GM12801 (cell line): Measurements from ENCODE around the gene SLC1A7.

Source experiments
- CTCF ChIP-seq: IDR thresholded peaks from one replicate; pipeline ENCODE4 v1.5.1; 2011; ENCODE audit warnings: control low read depth; ENCODE audit not compliant: insufficient read length; ENCODE audit errors: extremely low read depth

The SLC1A7 gene

GRCh38 chr1:53139951-53140361, 2.5 kb downstream of the SLC1A7 start:
- TF ChIP-seq CTCF: no peak

GRCh38 chr1:53138991-53139884, 3.2 kb downstream of the SLC1A7 start:
- no peak for TF ChIP-seq CTCF

GRCh38 chr1:53137729-53138128, 4.7 kb downstream of the SLC1A7 start:
- TF ChIP-seq CTCF: no peak

- no peak for TF ChIP-seq CTCF
These were observed 6.7 kb downstream of the SLC1A7 start for GRCh38 chr1:53135735-53136114.

- TF ChIP-seq CTCF: no peak
These were observed 7.3 kb downstream of the SLC1A7 start for GRCh38 chr1:53134961-53135734.

GRCh38 chr1:53134042-53134485, 8.4 kb downstream of the SLC1A7 start:
- TF ChIP-seq CTCF: no peak

GRCh38 chr1:53133261-53134041, 9.0 kb downstream of the SLC1A7 start:
- TF ChIP-seq CTCF: no peak
